Common myeloid progenitor, CD34-positive (primary cell): ENCODE results near the gene CUX1.
"Not testable (repeated sequence)": the region's sequence is repeated elsewhere in the genome, so short reads cannot be mapped to it uniquely, and the experiment has no call there.

Source experiments
- CTCF ChIA-PET: fragments of 350-600 bp; sonication (Branson Sonifier 250); formaldehyde crosslinking; loops from one replicate; lab custom pipeline; 2021; ENCODE audit warnings: antibody characterized with exemption; lab: Charles Lee
- POLR2A ChIA-PET: fragments of 350-600 bp; sonication (Branson Sonifier 250); formaldehyde crosslinking; loops from one replicate; lab custom pipeline; 2021; ENCODE audit warnings: antibody characterized with exemption; lab: Charles Lee
- DNase-seq, 3 donors: peaks; one replicate each; pipeline versions ENCODE4 v3.0.0 to v3.0.0-alpha.2; 2013
- H3K27ac ChIP-seq, 2 experiments: 1 replicate in 1 of 2; 2 replicates in 1 of 2; pipeline ENCODE4 v1.7.0; 2013; ENCODE audit warnings: inconsistent platforms in 2 of 2, low read length in 2 of 2, mild to moderate bottlenecking in 2 of 2, low read depth in 1 of 2, moderate library complexity in 1 of 2; ENCODE audit not compliant: severe bottlenecking in 2 of 2, insufficient read depth in 1 of 2, poor library complexity in 1 of 2
- H3K27me3 ChIP-seq, 5 experiments: replicated peaks in 2 of 5; 1 replicate in 3 of 5; 2 replicates in 2 of 5; pipeline versions ENCODE4 v1.6.1 to v1.7.0; 2013; ENCODE audit warnings: low read length in 4 of 5, mild to moderate bottlenecking in 2 of 5, moderate library complexity in 2 of 5, inconsistent platforms in 1 of 5; ENCODE audit not compliant: insufficient read depth in 5 of 5, control insufficient read depth in 4 of 5
- H3K36me3 ChIP-seq, 4 experiments: 1 replicate in 2 of 4; 2 replicates in 2 of 4; pipeline versions ENCODE4 v1.6.1 to v1.7.0; 2013; ENCODE audit warnings: low read length in 3 of 4, control low read depth in 1 of 4, mild to moderate bottlenecking in 1 of 4; ENCODE audit not compliant: control insufficient read depth in 4 of 4, insufficient read depth in 4 of 4
- H3K4me1 ChIP-seq, 4 experiments: 1 replicate in 3 of 4; 2 replicates in 1 of 4; pipeline versions ENCODE4 v1.6.1 to v1.7.1; 2013; ENCODE audit warnings: low read length in 3 of 4, mild to moderate bottlenecking in 3 of 4, control low read depth in 1 of 4, inconsistent platforms in 1 of 4, moderate library complexity in 1 of 4; ENCODE audit not compliant: control insufficient read depth in 4 of 4, insufficient read depth in 4 of 4; ENCODE audit errors: control extremely low read depth in 1 of 4
- H3K4me3 ChIP-seq, 7 experiments: 1 replicate in 4 of 7; 2 replicates in 3 of 7; pipeline versions ENCODE4 v1.5.1 to v1.7.0; 2013; ENCODE audit warnings: mild to moderate bottlenecking in 7 of 7, low read length in 6 of 7, moderate library complexity in 6 of 7, inconsistent platforms in 2 of 7, low read depth in 2 of 7, control low read depth in 1 of 7; ENCODE audit not compliant: insufficient read depth in 4 of 7, control insufficient read depth in 1 of 7; ENCODE audit errors: extremely low read depth in 1 of 7
- H3K9me3 ChIP-seq, 5 experiments: 1 replicate in 4 of 5; 2 replicates in 1 of 5; pipeline versions ENCODE4 v1.6.1 to v1.7.1; 2013; ENCODE audit warnings: low read length in 4 of 5, mild to moderate bottlenecking in 2 of 5, inconsistent platforms in 1 of 5, low read depth in 1 of 5, moderate library complexity in 1 of 5; ENCODE audit not compliant: control insufficient read depth in 4 of 5, insufficient read depth in 2 of 5; ENCODE audit errors: control extremely low read depth in 1 of 5
- WGBS: methylation state at CpG from one replicate; pipeline ENCODE4 v1.1.5; 2013; ENCODE audit not compliant: insufficient coverage; 5-methylcytosine and 5-hydroxymethylcytosine counted together

CUX1 gene

GRCh38 chr7:101852364-101852763 is 34.9 kb downstream of the CUX1 start:
- POLR2A ChIA-PET, H3K4me3 ChIP-seq, DNase-seq, H3K36me3 ChIP-seq, H3K27me3 ChIP-seq, H3K9me3 ChIP-seq, H3K27ac ChIP-seq: not testable (repeated sequence)
- CTCF ChIA-PET = interaction anchor here (0.6 kb wide), 1 partner anchor 13 kb away, joined by 4 read pairs; no protein-coding TSS in a partner anchor
- 97% methylated on average over 3 of the region's 5 CpGs for WGBS
- peaks cover 5 to 38% (median 35%) of the 10 kb centered on the region in 4 experiments for H3K4me1 ChIP-seq

DNA sequence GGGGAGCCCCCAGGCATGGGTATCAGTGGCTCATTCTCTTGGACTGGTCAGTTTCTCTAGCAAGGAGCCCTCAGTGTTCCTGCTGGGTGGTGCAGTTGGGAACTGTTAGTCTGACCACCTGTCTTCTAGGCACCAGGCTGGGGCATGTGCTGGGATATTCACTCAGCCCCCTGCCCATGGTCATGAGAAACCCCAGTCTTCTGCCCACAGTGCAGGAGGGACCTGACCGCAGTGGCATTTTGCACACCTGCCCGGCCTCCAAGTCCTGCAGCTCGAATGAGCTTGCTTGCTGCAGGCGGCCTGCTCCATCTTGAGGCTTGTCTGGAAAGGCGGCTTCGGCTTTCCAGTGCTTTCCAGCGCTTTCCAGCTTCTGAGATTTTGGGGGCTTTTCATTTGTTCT is 36.3 kb downstream of the CUX1 start:
- ChIA-PET CTCF (no interaction called here), POLR2A (no interaction called here)
- WGBS = 94% methylated on average over 7 of the region's 7 CpGs
- Histone ChIP-seq H3K4me1 (peaks cover 12 to 51% (median 48%) of the 10 kb centered on the region in 4 experiments), H3K27me3 (no peaks in the 10 kb centered on the region), H3K27ac (no peak overlapping the region), H3K36me3 (peaks cover 0 to 4% (median 2%) of the 10 kb centered on the region in 4 experiments), H3K9me3 (no peaks in the 10 kb centered on the region), H3K4me3 (no peak overlapping the region)
- no peak for DNase-seq

DNA sequence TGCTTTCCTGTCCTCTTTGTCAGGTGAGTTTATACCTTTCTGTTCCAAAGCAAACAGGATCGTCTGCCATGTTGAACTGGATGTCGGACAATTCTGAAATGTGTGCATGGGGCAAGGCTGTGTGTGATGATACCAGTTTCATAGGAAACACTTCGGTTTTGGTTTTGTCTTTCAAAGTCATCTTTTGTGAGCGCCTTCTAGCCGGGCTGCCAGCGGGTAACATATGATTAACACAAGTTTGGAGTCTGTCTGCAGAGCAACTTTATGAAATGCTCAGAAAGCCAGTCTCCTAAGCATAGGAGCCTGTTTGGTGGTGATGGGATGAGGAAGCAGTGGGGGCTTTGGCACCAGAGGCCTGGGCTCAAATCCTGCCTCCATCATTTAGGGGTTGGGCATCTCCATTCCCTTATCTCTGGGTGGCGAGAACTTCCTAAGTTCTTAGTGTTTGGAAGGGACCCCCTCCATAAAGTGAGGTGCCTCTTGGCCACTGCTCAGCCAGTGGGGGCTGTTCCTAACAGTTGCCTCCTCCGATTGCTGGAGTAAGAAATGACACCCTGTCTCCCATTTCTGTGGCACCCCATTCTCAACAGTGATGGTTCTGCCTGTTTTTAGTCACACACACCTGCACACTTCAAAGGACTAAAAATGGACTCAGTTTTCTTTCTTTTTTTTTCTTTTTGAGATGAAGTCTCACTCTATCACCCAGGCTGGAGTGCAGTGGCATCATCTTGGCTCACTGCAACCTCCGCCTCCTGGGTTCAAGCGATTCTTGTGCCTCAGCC is 36.8 kb downstream of the CUX1 start:
- Histone ChIP-seq H3K4me3 (no peak overlapping the region), H3K4me1 (peaks cover 16 to 57% (median 53%) of the 10 kb centered on the region in 4 experiments), H3K9me3 (no peaks in the 10 kb centered on the region), H3K36me3 (peaks cover 0 to 4% (median 2%) of the 10 kb centered on the region in 4 experiments), H3K27ac (no peak overlapping the region), H3K27me3 (no peaks in the 10 kb centered on the region)
- no peak for DNase-seq
- 96% methylated on average over 7 of the region's 10 CpGs for WGBS
- POLR2A ChIA-PET = no interaction called here
- CTCF ChIA-PET = no interaction called here

GRCh38 chr7:101856473-101857357 is 39.3 kb downstream of the CUX1 start:
- WGBS = 0% methylated on average over 20 of the region's 33 CpGs
- peak overlapping the region; percentile 86 to 93 for H3K27ac ChIP-seq
- H3K36me3 ChIP-seq = no peaks in the 10 kb centered on the region
- peaks cover 23 to 74% (median 68%) of the 10 kb centered on the region in 4 experiments for H3K4me1 ChIP-seq
- ChIA-PET POLR2A (interaction anchor here (0.6 to 1.4 kb wide), 9 partner anchors 9 to 430 kb away, joined by 3 to 6 read pairs (median 3); partner anchors contain the start of gene SH2B2), CTCF (interaction anchor here (0.7 to 3.5 kb wide), 22 partner anchors 8 to 316 kb away, joined by 3 to 19 read pairs (median 4); partner anchors contain the start of gene CUX1)
- H3K9me3 ChIP-seq = no peaks in the 10 kb centered on the region
- no peaks in the 10 kb centered on the region for H3K27me3 ChIP-seq
- peak; percentile 98 to 100 (median 99) for DNase-seq
- peak overlapping the region; percentile 13 to 78 (median 62) for H3K4me3 ChIP-seq

GRCh38 chr7:101857358-101857811 is 40.0 kb downstream of the CUX1 start:
- peaks cover 23 to 77% (median 68%) of the 10 kb centered on the region in 4 experiments for H3K4me1 ChIP-seq
- ChIA-PET POLR2A (interaction anchor here (0.6 to 1.4 kb wide), 2 partner anchors 21 to 25 kb away, joined by 3 to 6 read pairs; no protein-coding TSS in a partner anchor), CTCF (interaction anchor here (0.8 to 3.5 kb wide), 14 partner anchors 12 to 317 kb away, joined by 3 to 19 read pairs (median 4); partner anchors contain the start of gene CUX1)
- 9% methylated on average over 10 of the region's 11 CpGs for WGBS
- H3K27ac ChIP-seq = peak overlapping the region; percentile 86 to 93
- H3K36me3 ChIP-seq = peaks cover 0 to 3% (median 0%) of the 10 kb centered on the region in 4 experiments
- H3K27me3 ChIP-seq = no peaks in the 10 kb centered on the region
- H3K9me3 ChIP-seq = no peaks in the 10 kb centered on the region
- peak overlapping the region in 6 of 7 experiments; percentile 57 to 78 (median 65) for H3K4me3 ChIP-seq
- no peak for DNase-seq

DNA sequence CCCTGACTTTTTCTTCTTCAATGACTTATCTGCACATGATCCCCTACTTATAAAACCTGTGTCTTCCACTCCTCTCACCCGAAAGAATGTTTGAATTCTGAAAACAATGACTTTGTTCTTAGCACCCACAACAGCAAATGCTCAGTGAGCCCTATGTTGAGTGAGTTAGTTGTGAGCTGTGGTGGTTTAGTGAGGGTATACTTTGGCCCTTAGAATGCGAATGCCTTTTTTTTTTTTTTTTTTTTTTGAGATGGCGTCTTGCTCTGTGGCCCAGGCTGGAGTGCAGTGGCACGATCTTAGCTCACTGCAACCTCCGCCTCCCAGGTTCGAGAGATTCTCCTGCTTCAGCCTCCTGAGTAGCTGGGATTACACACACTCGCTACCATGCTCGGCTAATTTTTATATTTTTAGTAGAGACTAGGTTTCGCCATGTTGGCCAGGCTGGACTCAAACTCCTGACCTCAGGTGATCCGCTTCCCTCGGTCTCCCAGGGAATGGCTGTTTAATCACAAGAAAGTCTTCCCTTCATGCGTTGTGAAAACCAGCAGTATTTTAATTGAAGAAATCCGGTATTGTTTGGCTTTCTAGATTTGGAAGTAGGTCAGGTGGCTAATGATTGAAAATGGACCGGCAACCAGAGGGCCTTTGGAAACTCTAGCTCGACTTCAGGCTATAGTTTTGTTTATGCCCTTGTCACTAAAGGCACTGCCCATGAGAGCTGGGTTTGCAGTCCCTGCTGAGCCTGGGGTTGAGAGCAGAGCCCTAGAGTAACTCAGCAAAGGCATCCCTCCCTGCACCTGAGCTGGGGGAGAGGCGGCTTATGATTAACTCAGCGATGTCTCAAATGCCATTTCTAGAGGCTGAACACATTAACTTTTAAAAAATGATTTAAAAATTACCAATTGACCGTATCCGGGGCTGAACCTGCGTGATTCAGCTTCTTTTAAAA is 41.3 kb downstream of the CUX1 start:
- ChIA-PET POLR2A (interaction anchor here (0.5 kb wide), 1 partner anchor 535 kb away, joined by 3 read pairs; no protein-coding TSS in a partner anchor), CTCF (interaction anchor here (0.7 to 3.5 kb wide), 11 partner anchors 11 to 315 kb away, joined by 3 to 19 read pairs (median 4); partner anchors contain the start of gene CUX1)
- 87% methylated on average over 16 of the region's 20 CpGs for WGBS
- no peaks in the 10 kb centered on the region for H3K27me3 ChIP-seq
- H3K36me3 ChIP-seq = peaks cover 0 to 3% (median 0%) of the 10 kb centered on the region in 4 experiments
- no peaks in the 10 kb centered on the region for H3K9me3 ChIP-seq
- no peak for DNase-seq
- H3K4me1 ChIP-seq = peaks cover 23 to 77% (median 65%) of the 10 kb centered on the region in 4 experiments
- H3K4me3 ChIP-seq = no peak overlapping the region
- peak overlapping the region in 1 of 2 experiments; percentile 93 for H3K27ac ChIP-seq
